ENCODE results near the gene TLN1.

TLN1 gene

GRCh38 chr9:35716230-35716629, 15.8 kb downstream of the TLN1 start:
- Histone ChIP-seq H3K9me2 (ENCODE audit: low read depth, low read length) (no peaks in the 10 kb centered on the region), H3F3A (ENCODE audit: insufficient read depth, low read length) (no peaks in the 10 kb centered on the region), H2AFZ (ENCODE audit: low read length) (no peak overlapping the region), H3K9me3 (ENCODE audit: low read length) (no peaks in the 10 kb centered on the region), H3K27me3 (ENCODE audit: insufficient read depth, low read length) (no peaks in the 10 kb centered on the region), H3K4me1 (ENCODE audit: insufficient read depth, low read length, severe bottlenecking) (no peaks in the 10 kb centered on the region), H3K36me3 (ENCODE audit: insufficient read depth, low read length) (peaks cover 96% of the 10 kb centered on the region), H3K27ac (ENCODE audit: low read depth, low read length, poor library complexity, severe bottlenecking) (no peak overlapping the region), H4K20me1 (ENCODE audit: insufficient read depth, low read length) (no peaks in the 10 kb centered on the region), H3K9ac (ENCODE audit: low read length) (no peak overlapping the region), H3K4me2 (ENCODE audit: low read length) (no peak overlapping the region), H3K4me3 (ENCODE audit: low read depth, low read length, poor library complexity, severe bottlenecking) (no peak overlapping the region), H3K79me2 (ENCODE audit: insufficient read depth, low read length) (no peaks in the 10 kb centered on the region)
- TF ChIP-seq, protein P1, sequence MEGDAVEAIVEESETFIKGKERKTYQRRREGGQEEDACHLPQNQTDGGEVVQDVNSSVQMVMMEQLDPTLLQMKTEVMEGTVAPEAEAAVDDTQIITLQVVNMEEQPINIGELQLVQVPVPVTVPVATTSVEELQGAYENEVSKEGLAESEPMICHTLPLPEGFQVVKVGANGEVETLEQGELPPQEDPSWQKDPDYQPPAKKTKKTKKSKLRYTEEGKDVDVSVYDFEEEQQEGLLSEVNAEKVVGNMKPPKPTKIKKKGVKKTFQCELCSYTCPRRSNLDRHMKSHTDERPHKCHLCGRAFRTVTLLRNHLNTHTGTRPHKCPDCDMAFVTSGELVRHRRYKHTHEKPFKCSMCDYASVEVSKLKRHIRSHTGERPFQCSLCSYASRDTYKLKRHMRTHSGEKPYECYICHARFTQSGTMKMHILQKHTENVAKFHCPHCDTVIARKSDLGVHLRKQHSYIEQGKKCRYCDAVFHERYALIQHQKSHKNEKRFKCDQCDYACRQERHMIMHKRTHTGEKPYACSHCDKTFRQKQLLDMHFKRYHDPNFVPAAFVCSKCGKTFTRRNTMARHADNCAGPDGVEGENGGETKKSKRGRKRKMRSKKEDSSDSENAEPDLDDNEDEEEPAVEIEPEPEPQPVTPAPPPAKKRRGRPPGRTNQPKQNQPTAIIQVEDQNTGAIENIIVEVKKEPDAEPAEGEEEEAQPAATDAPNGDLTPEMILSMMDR (IDR thresholded peaks at IDR 0.05; ENCODE audit: low read length), result no peak
- no peak for TF ChIP-seq EZH2 (IDR thresholded peaks at IDR 0.05; ENCODE audit: borderline replicate concordance, low read length)

GRCh38 chr9:35714579-35715252, 17.3 kb downstream of the TLN1 start:
- TF ChIP-seq EZH2 (IDR thresholded peaks at IDR 0.05; ENCODE audit: borderline replicate concordance, low read length), result no peak
- TF ChIP-seq, protein P1 (IDR thresholded peaks at IDR 0.05; ENCODE audit: low read length), result no peak
- Histone ChIP-seq H3K27ac (ENCODE audit: low read depth, low read length, poor library complexity, severe bottlenecking) (no peak overlapping the region), H4K20me1 (ENCODE audit: insufficient read depth, low read length) (no peaks in the 10 kb centered on the region), H3F3A (ENCODE audit: insufficient read depth, low read length) (no peaks in the 10 kb centered on the region), H3K79me2 (ENCODE audit: insufficient read depth, low read length) (no peaks in the 10 kb centered on the region), H3K4me2 (ENCODE audit: low read length) (no peak overlapping the region), H3K27me3 (ENCODE audit: insufficient read depth, low read length) (no peaks in the 10 kb centered on the region), H3K36me3 (ENCODE audit: insufficient read depth, low read length) (peaks cover 93% of the 10 kb centered on the region), H3K9me2 (ENCODE audit: low read depth, low read length) (no peaks in the 10 kb centered on the region), H3K4me1 (ENCODE audit: insufficient read depth, low read length, severe bottlenecking) (no peaks in the 10 kb centered on the region), H3K4me3 (ENCODE audit: low read depth, low read length, poor library complexity, severe bottlenecking) (no peak overlapping the region), H2AFZ (ENCODE audit: low read length) (no peak overlapping the region), H3K9ac (ENCODE audit: low read length) (no peak overlapping the region), H3K9me3 (ENCODE audit: low read length) (no peaks in the 10 kb centered on the region)

DNA sequence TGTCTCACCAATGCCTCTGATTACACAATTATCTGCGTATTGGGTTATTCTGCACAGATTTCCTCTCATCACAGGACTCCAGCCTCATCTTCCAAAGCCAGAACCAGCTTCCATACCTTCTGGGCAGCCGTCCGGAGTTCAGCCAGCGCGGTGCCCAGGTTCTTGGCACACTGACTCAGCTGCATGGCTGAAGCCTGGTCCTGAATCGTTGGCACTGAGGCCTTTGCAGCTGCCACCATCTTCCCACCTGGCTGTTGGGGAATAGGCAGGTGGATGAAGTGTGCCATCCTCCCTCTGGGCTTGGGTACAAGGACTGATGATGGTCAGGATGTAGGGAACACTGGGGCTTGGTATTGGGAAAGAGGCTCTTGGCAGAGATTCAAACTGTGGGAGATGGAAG, 17.9 kb downstream of the TLN1 start:
- H3K79me2 ChIP-seq (ENCODE audit: insufficient read depth, low read length), result no peaks in the 10 kb centered on the region
- H3K36me3 ChIP-seq (ENCODE audit: insufficient read depth, low read length), result peaks cover 90% of the 10 kb centered on the region

More for the DNA sequence above, 17.9 kb downstream of the TLN1 start:
- H3K27me3 ChIP-seq (ENCODE audit: insufficient read depth, low read length), result no peaks in the 10 kb centered on the region
- H3K4me1 ChIP-seq (ENCODE audit: insufficient read depth, low read length, severe bottlenecking), result no peaks in the 10 kb centered on the region
- H3K9me3 ChIP-seq (ENCODE audit: low read length), result no peaks in the 10 kb centered on the region
- no peak overlapping the region for H3K9ac ChIP-seq (ENCODE audit: low read length)
- H3F3A ChIP-seq (ENCODE audit: insufficient read depth, low read length), result no peaks in the 10 kb centered on the region
- no peak overlapping the region for H2AFZ ChIP-seq (ENCODE audit: low read length)
- TF ChIP-seq, protein P1 (IDR thresholded peaks at IDR 0.05; ENCODE audit: low read length), result no peak
- TF ChIP-seq EZH2 (IDR thresholded peaks at IDR 0.05; ENCODE audit: borderline replicate concordance, low read length), result no peak
- H4K20me1 ChIP-seq (ENCODE audit: insufficient read depth, low read length), result no peaks in the 10 kb centered on the region
- no peak overlapping the region for H3K4me3 ChIP-seq (ENCODE audit: low read depth, low read length, poor library complexity, severe bottlenecking)
- no peak overlapping the region for H3K4me2 ChIP-seq (ENCODE audit: low read length)
- H3K27ac ChIP-seq (ENCODE audit: low read depth, low read length, poor library complexity, severe bottlenecking), result no peak overlapping the region
- H3K9me2 ChIP-seq (ENCODE audit: low read depth, low read length), result no peaks in the 10 kb centered on the region

Data from OCI-LY1 (cell line).